Measurements from ENCODE around the gene TAS2R41. TPM values are rescaled to one million over a fixed set of nuclear protein-coding genes. Genes with fewer than 3 reads are reported as not detected.

The TAS2R41 gene
- total and polyA plus RNA-seq, 11 donors: not detected

GRCh38 chr7:143455942-143456341, 21.7 kb upstream of the TAS2R41 start:
- ATAC-seq: no peak
- Histone ChIP-seq H3K27ac (no peak overlapping the region), H3K4me1 (peaks cover 0 to 10% (median 0%) of the 10 kb centered on the region in 12 donors), H3K27me3 (no peaks in the 10 kb centered on the region), H3K36me3 (no peaks in the 10 kb centered on the region), H3K9me3 (no peaks in the 10 kb centered on the region), H3K4me3 (no peak overlapping the region)
- WGBS, 4 donors: 79 to 89% (median 84%) methylated on average over 4 of the region's 4 CpGs
- TF ChIP-seq, protein P1, sequence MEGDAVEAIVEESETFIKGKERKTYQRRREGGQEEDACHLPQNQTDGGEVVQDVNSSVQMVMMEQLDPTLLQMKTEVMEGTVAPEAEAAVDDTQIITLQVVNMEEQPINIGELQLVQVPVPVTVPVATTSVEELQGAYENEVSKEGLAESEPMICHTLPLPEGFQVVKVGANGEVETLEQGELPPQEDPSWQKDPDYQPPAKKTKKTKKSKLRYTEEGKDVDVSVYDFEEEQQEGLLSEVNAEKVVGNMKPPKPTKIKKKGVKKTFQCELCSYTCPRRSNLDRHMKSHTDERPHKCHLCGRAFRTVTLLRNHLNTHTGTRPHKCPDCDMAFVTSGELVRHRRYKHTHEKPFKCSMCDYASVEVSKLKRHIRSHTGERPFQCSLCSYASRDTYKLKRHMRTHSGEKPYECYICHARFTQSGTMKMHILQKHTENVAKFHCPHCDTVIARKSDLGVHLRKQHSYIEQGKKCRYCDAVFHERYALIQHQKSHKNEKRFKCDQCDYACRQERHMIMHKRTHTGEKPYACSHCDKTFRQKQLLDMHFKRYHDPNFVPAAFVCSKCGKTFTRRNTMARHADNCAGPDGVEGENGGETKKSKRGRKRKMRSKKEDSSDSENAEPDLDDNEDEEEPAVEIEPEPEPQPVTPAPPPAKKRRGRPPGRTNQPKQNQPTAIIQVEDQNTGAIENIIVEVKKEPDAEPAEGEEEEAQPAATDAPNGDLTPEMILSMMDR (IDR thresholded peaks at IDR 0.05): no peak
- no peak for TF ChIP-seq POLR2A (IDR thresholded peaks at IDR 0.05)
- intact Hi-C loops (cut with DNase I): no loop called here
- DNase-seq: no peak

GRCh38 chr7:143456992-143457793, 20.5 kb upstream of the TAS2R41 start:
- Histone ChIP-seq H3K4me3 (no peak overlapping the region), H3K27ac (no peak overlapping the region), H3K36me3 (no peaks in the 10 kb centered on the region), H3K9me3 (peaks cover 0 to 9% (median under 1%) of the 10 kb centered on the region in 12 donors), H3K4me1 (peaks cover 0 to 13% (median 0%) of the 10 kb centered on the region in 12 donors), H3K27me3 (no peaks in the 10 kb centered on the region)
- ATAC-seq (no peak), DNase-seq (no peak)
- intact Hi-C loops (cut with DNase I): no loop called here
- 73 to 79% (median 76%) methylated on average over 4 of the region's 4 CpGs for WGBS, 4 donors
- TF ChIP-seq, protein P1 (IDR thresholded peaks at IDR 0.05): no peak
- TF ChIP-seq POLR2A (IDR thresholded peaks at IDR 0.05): no peak

- Histone ChIP-seq H3K4me1 (peaks cover 0 to 13% (median 0%) of the 10 kb centered on the region in 12 donors), H3K9me3 (peaks cover 0 to 13% (median 2%) of the 10 kb centered on the region in 12 donors), H3K27ac (peak overlapping the region in 1 of 12 donors; percentile 78), H3K27me3 (no peaks in the 10 kb centered on the region), H3K36me3 (no peaks in the 10 kb centered on the region), H3K4me3 (no peak overlapping the region)
- intact Hi-C loops (cut with DNase I): no loop called here
- 69 to 79% (median 74%) methylated on average over 3 of the region's 3 CpGs for WGBS, 4 donors
- TF ChIP-seq, protein P1 (IDR thresholded peaks at IDR 0.05): no peak
- TF ChIP-seq POLR2A (IDR thresholded peaks at IDR 0.05): no peak
- DNase-seq (no peak), ATAC-seq (no peak)
Observed at GRCh38 chr7:143458263-143458662, 19.4 kb upstream of the TAS2R41 start.

DNA sequence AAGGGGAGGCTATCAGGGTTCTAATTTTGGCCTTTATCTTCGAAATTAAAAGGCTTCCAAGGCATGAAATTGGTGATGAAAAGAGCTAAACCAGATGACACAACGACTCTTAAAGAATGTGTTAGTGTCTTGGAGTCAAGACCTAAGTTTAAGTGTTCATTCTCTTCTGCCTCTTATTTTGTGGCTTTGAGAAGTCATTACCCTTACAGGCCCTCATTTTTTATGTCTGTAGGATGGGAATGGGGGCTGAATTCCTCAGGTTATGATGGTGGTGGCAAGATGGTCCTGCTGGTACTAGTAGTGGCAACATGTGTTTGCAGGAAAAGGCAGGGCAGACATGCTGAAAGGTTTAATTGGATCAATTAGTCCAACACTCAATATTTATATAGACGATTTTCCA, 19.0 kb upstream of the TAS2R41 start:
- Histone ChIP-seq H3K27me3 (no peaks in the 10 kb centered on the region), H3K4me1 (peaks cover 0 to 13% (median 0%) of the 10 kb centered on the region in 12 donors), H3K27ac (peak overlapping the region in 1 of 12 donors; percentile 78), H3K36me3 (no peaks in the 10 kb centered on the region), H3K4me3 (no peak overlapping the region), H3K9me3 (peaks cover 0 to 13% (median 2%) of the 10 kb centered on the region in 12 donors)
- 55 to 60% (median 57%) methylated on average over 3 of the region's 3 CpGs for WGBS, 4 donors
- TF ChIP-seq, protein P1 (IDR thresholded peaks at IDR 0.05): no peak
- TF ChIP-seq POLR2A (IDR thresholded peaks at IDR 0.05): no peak
- ATAC-seq: no peak
- intact Hi-C loops (cut with DNase I): no loop called here
- no peak for DNase-seq

Measured in heart left ventricle (tissue), 16 donors.